HG03439 (cell line): Measurements from ENCODE around the gene CANT1.
"Not testable (repeated sequence)": the region's sequence is repeated elsewhere in the genome, so short reads cannot be mapped to it uniquely, and the experiment has no call there.

Experiments used
- ATAC-seq: cut with Tn5 transposase; IDR thresholded peaks from one replicate; pipeline ENCODE4 v1.9.1; 2021; ENCODE audit warnings: mild to moderate bottlenecking, moderate library complexity; ENCODE audit not compliant: unreplicated experiment

CANT1 gene

GRCh38 chr17:79043931-79044320 is 34.4 kb upstream of the CANT1 start:
- no peak for ATAC-seq

- ATAC-seq = no peak
These were observed 33.8 kb upstream of the CANT1 start for GRCh38 chr17:79043191-79043930.

GRCh38 chr17:79042421-79043190 is 33.0 kb upstream of the CANT1 start:
- ATAC-seq = no peak

GRCh38 chr17:79041723-79042420 is 32.3 kb upstream of the CANT1 start:
- no peak for ATAC-seq

- no peak for ATAC-seq
These were observed 31.5 kb upstream of the CANT1 start for GRCh38 chr17:79041041-79041570.

GRCh38 chr17:79039886-79040285 is 30.3 kb upstream of the CANT1 start:
- no peak for ATAC-seq

GRCh38 chr17:79039171-79039570 is 29.6 kb upstream of the CANT1 start:
- ATAC-seq = no peak

- no peak for ATAC-seq
These were observed 29.1 kb upstream of the CANT1 start for GRCh38 chr17:79038545-79039135.

- ATAC-seq = no peak
These were observed 27.0 kb upstream of the CANT1 start for GRCh38 chr17:79036596-79036995.

- no peak for ATAC-seq
These were observed 26.6 kb upstream of the CANT1 start for GRCh38 chr17:79036181-79036580.

GRCh38 chr17:79035686-79036085 is 26.1 kb upstream of the CANT1 start:
- ATAC-seq = no peak

GRCh38 chr17:79034931-79035485 is 25.4 kb upstream of the CANT1 start:
- no peak for ATAC-seq

- ATAC-seq = no peak
These were observed 24.4 kb upstream of the CANT1 start for GRCh38 chr17:79033741-79034501.

GRCh38 chr17:79033046-79033616 is 23.6 kb upstream of the CANT1 start:
- no peak for ATAC-seq

- no peak for ATAC-seq
These were observed 22.7 kb upstream of the CANT1 start for GRCh38 chr17:79031996-79032875.

GRCh38 chr17:79030636-79031035 is 21.1 kb upstream of the CANT1 start:
- not testable (repeated sequence) for ATAC-seq

GRCh38 chr17:79029327-79030009 is 19.9 kb upstream of the CANT1 start:
- ATAC-seq = no peak
